Mucosa of stomach (tissue), 1 donor: ENCODE measurements around the gene IPO13.

Experiments used
- H3K27me3 ChIP-seq: one replicate; pipeline ENCODE4 v1.7.0; 2013; ENCODE audit warnings: mild to moderate bottlenecking, low read length; ENCODE audit not compliant: control insufficient read depth, insufficient read depth
- H3K36me3 ChIP-seq: one replicate; pipeline ENCODE4 v1.7.0; 2013; ENCODE audit warnings: low read length; ENCODE audit not compliant: control insufficient read depth, insufficient read depth
- H3K4me1 ChIP-seq: one replicate; pipeline ENCODE4 v1.7.0; 2013; ENCODE audit warnings: mild to moderate bottlenecking, low read length; ENCODE audit not compliant: control insufficient read depth, insufficient read depth
- H3K4me3 ChIP-seq: one replicate; pipeline ENCODE4 v1.7.0; 2013; ENCODE audit warnings: low read length
- H3K9ac ChIP-seq: one replicate; pipeline ENCODE4 v1.7.0; 2013; ENCODE audit warnings: mild to moderate bottlenecking, low read length, moderate library complexity
- H3K9me3 ChIP-seq: one replicate; pipeline ENCODE4 v1.7.0; 2013; ENCODE audit warnings: mild to moderate bottlenecking, low read length, moderate library complexity; ENCODE audit not compliant: control insufficient read depth
- donor health status: Pancreatic carcinoma.

IPO13 gene

DNA sequence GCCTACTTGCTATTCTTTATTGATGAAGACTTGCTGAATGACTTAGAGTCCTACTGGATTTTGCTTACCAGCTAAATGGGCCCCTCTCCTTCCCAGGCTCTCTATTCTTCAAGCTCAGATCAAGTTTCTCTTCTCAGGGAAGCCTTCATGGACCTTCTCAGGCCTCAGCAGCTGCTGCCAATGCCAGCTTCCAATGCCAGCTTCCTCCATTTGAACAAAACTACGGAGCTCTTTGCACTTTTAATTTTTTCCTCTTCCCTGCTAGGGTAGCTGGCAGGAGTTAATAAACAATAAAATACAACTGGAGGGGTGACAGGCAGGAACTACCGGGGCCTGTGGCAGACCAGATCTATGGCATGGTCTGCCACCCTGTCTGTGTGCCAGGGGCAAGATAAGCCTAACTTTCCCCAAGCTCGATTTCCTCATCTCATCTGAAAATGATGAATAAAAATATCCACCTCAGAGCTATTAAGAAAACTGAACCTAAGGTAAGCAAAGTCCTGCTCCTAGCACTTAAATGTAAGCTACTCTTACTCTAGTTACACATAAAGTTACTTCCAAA, 995 bp upstream of the IPO13 start:
- Histone ChIP-seq H3K4me3 (peak overlapping the region; percentile 24), H3K4me1 (peaks cover 12% of the 10 kb centered on the region)

GRCh38 chr1:43947061-43947873, 517 bp downstream of the IPO13 start:
- Histone ChIP-seq H3K27me3 (no peaks in the 10 kb centered on the region), H3K36me3 (no peaks in the 10 kb centered on the region), H3K9me3 (no peaks in the 10 kb centered on the region), H3K9ac (peak overlapping the region; percentile 89), H3K4me1 (peaks cover 12% of the 10 kb centered on the region), H3K4me3 (peak overlapping the region; percentile 53)

More for the DNA sequence above, 995 bp upstream of the IPO13 start:
- H3K9me3 ChIP-seq: no peaks in the 10 kb centered on the region
- H3K27me3 ChIP-seq: no peaks in the 10 kb centered on the region
- peak overlapping the region; percentile 61 for H3K9ac ChIP-seq
- H3K36me3 ChIP-seq: no peaks in the 10 kb centered on the region

DNA sequence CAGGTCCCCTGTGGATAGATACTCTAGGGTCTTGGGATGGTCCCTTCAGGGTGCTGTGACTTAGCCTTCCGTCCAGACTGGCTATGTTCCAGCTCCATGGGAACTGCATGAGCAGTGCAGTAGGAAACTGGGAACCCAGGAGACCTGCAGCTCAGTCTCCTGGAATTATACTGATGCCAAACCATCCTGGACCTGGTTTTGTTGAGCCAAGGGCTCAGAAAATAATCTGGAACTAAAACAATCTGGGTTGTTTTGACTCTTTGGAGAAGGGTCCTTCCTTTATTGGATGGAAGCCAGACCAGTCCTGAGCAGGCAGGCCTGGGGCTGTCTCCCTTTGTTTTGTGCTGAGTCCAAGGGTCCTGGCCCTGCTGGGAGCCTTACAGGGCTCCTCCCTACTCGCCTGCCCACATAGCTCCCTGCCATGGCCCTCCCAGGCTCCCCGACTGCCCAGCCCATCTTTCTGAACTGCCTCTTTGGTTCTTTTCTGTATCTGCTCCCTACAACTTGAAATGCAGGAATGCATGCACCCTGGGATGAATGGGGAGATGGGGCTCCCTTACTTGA, 1.2 kb downstream of the IPO13 start:
- Histone ChIP-seq H3K4me3 (peak overlapping the region; percentile 53), H3K36me3 (no peaks in the 10 kb centered on the region), H3K9me3 (no peaks in the 10 kb centered on the region), H3K4me1 (peaks cover 12% of the 10 kb centered on the region), H3K27me3 (no peaks in the 10 kb centered on the region), H3K9ac (peak overlapping the region; percentile 89)

DNA sequence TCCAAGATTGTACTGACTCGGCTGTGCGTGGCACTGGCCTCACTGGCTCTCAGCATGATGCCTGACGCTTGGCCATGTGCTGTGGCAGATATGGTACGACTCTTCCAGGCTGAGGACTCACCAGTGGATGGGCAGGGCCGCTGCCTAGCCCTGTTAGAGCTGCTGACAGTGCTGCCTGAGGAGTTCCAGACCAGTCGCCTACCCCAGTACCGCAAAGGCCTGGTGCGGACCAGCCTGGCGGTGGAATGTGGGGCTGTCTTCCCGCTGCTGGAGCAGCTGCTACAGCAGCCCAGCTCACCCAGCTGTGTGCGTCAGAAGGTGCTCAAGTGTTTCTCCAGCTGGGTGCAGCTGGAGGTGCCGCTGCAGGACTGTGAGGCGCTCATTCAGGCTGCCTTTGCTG, 2.9 kb downstream of the IPO13 start:
- Histone ChIP-seq H3K9me3 (no peaks in the 10 kb centered on the region), H3K4me3 (no peak overlapping the region), H3K4me1 (peaks cover 12% of the 10 kb centered on the region), H3K9ac (no peak overlapping the region), H3K27me3 (no peaks in the 10 kb centered on the region), H3K36me3 (no peaks in the 10 kb centered on the region)

GRCh38 chr1:43951021-43951985, 4.6 kb downstream of the IPO13 start:
- Histone ChIP-seq H3K9ac (no peak overlapping the region), H3K4me1 (peaks cover 12% of the 10 kb centered on the region)

GRCh38 chr1:43952731-43953346, 6.1 kb downstream of the IPO13 start:
- no peaks in the 10 kb centered on the region for H3K9me3 ChIP-seq
- H3K9ac ChIP-seq: no peak overlapping the region
- H3K4me3 ChIP-seq: no peak overlapping the region
- H3K27me3 ChIP-seq: no peaks in the 10 kb centered on the region
- H3K4me1 ChIP-seq: peaks cover 6% of the 10 kb centered on the region
- no peaks in the 10 kb centered on the region for H3K36me3 ChIP-seq

More at GRCh38 chr1:43951021-43951985, 4.6 kb downstream of the IPO13 start:
- Histone ChIP-seq H3K27me3 (no peaks in the 10 kb centered on the region), H3K4me3 (no peak overlapping the region), H3K9me3 (no peaks in the 10 kb centered on the region), H3K36me3 (no peaks in the 10 kb centered on the region)

DNA sequence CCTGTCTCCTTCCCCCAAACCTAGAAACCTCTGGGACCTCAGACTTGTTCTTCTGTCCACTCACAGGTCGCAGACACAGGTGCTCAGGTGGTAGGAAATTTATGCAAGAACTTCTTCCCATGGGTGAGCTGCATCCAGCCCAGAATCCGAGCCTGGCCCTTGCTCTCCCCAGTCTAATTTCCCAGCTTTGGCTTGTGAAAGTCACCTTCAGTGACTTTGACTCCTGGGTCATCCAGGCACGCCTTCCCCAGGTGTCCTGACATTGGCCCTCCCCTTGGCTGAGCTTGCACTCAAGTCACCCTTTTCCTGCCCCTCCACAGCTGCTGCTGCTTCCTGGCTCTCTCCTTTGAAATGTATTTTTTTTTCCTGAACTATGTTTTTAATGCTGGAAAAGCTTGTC, 6.6 kb downstream of the IPO13 start:
- H3K9me3 ChIP-seq: no peaks in the 10 kb centered on the region
- H3K4me3 ChIP-seq: no peak overlapping the region
- H3K4me1 ChIP-seq: peaks cover under 1% of the 10 kb centered on the region
- H3K9ac ChIP-seq: no peak overlapping the region
- no peaks in the 10 kb centered on the region for H3K36me3 ChIP-seq
- no peaks in the 10 kb centered on the region for H3K27me3 ChIP-seq

GRCh38 chr1:43954036-43954435, 7.3 kb downstream of the IPO13 start:
- no peaks in the 10 kb centered on the region for H3K27me3 ChIP-seq
- no peak overlapping the region for H3K4me3 ChIP-seq
- H3K9me3 ChIP-seq: no peaks in the 10 kb centered on the region
- no peak overlapping the region for H3K9ac ChIP-seq
- no peaks in the 10 kb centered on the region for H3K4me1 ChIP-seq
- no peaks in the 10 kb centered on the region for H3K36me3 ChIP-seq

DNA sequence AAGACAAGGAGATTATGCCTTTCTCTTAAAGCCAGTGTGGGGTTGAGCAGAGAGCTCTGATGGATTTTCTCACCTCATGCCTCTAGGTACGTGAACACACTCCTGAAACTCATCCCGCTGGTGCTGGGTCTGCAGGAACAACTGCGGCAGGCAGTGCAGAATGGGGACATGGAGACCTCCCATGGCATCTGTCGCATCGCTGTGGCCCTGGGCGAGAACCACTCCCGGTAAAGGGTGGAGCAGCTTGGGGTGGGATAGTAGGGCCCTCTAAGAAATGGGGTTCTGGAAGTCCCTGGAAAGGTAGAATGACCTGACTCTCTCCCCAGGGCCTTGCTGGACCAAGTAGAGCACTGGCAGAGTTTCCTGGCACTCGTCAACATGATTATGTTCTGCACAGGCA, 9.5 kb downstream of the IPO13 start:
- Histone ChIP-seq H3K36me3 (no peaks in the 10 kb centered on the region), H3K27me3 (no peaks in the 10 kb centered on the region), H3K4me1 (no peaks in the 10 kb centered on the region), H3K9ac (no peak overlapping the region), H3K4me3 (no peak overlapping the region), H3K9me3 (no peaks in the 10 kb centered on the region)

DNA sequence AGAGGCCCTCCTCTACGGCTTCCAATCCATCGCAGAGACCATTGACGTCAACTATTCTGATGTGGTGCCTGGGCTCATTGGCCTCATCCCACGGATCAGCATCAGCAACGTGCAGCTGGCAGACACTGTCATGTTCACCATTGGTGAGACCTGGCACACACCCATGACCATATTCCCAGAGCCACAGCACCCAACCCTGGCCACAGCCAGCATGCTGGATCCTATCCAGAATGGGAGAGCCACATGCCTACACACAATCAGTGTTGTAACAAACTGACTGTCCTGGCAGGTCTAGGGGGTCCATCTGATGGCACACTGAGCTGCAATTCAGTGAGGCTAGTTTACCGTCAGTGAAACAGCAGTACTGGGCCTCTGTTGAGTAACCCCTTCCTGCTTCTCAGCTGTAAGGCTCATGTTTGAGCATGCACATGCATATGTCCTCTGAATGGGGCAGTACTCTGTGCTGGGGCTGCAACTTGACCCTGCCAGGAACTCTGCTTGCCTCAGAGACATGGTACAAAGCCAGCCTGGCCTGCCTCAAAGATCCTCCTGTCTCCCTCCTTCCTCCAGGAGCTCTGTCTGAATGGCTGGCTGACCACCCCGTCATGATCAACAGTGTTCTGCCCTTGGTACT, 10.8 kb downstream of the IPO13 start:
- Histone ChIP-seq H3K9ac (no peak overlapping the region), H3K4me3 (no peak overlapping the region), H3K36me3 (no peaks in the 10 kb centered on the region), H3K9me3 (no peaks in the 10 kb centered on the region), H3K4me1 (no peaks in the 10 kb centered on the region), H3K27me3 (no peaks in the 10 kb centered on the region)
